ENCODE results near the gene PDZD4. TPM values are rescaled to one million over a fixed set of nuclear protein-coding genes. Genes with fewer than 3 reads are reported as not detected.

PDZD4 gene
- polyA plus RNA-seq, 3 donors = 0.11 TPM; not detected in 2

GRCh38 chrX:153773741-153774575 lies 56.4 kb downstream of the PDZD4 start:
- Histone ChIP-seq H3K36me3 (replicated peaks in 1 of 2; ENCODE audit: control insufficient read depth in 1 of 2, insufficient read depth in 2 of 2, low read length in 2 of 2) (no peaks in the 10 kb centered on the region), H3K27me3 (ENCODE audit: control insufficient read depth in 2 of 2, insufficient read depth in 2 of 2, low read length in 2 of 2) (no peaks in the 10 kb centered on the region), H2AFZ (ENCODE audit: insufficient read depth, low read depth, low read length, poor library complexity, severe bottlenecking) (no peak overlapping the region), H3K9ac (ENCODE audit: insufficient read depth, low read length, poor library complexity, severe bottlenecking) (no peak overlapping the region), H3K27ac (ENCODE audit: low read depth in 1 of 2, low read length in 2 of 2) (no peak overlapping the region), H3K4me1 (ENCODE audit: control insufficient read depth in 1 of 2, insufficient read depth in 2 of 2, low read length in 2 of 2) (no peaks in the 10 kb centered on the region), H4K20me1 (ENCODE audit: insufficient read depth, low read length) (no peaks in the 10 kb centered on the region), H3K4me3 (replicated peaks in 1 of 3; ENCODE audit: low read depth in 2 of 3, low read length in 3 of 3) (no peak overlapping the region), H3K9me3 (replicated peaks in 1 of 2; ENCODE audit: control insufficient read depth in 1 of 2, insufficient read depth in 1 of 2, low read length in 2 of 2) (no peaks in the 10 kb centered on the region), H3K79me2 (ENCODE audit: insufficient read depth, low read length) (no peaks in the 10 kb centered on the region), H3K4me2 (replicated peaks; ENCODE audit: extremely low read depth, low read length, poor library complexity, severe bottlenecking) (no peak overlapping the region)
- no peak for TF ChIP-seq CTCF (IDR thresholded peaks at IDR 0.05)
- Mint-ChIP-seq H3K4me1 (no peaks in the 10 kb centered on the region), H3K4me3 (no peak overlapping the region), H3K27me3 (ENCODE audit: low read depth in 3 of 3) (peaks cover 0 to 3% (median under 1%) of the 10 kb centered on the region in 3 donors), H3K36me3 (no peaks in the 10 kb centered on the region), H3K9me3 (peaks cover 0 to 10% (median 2%) of the 10 kb centered on the region in 7 donors), H3K27ac (no peak overlapping the region)
- 95% methylated on average over 25 of the region's 48 CpGs for WGBS (ENCODE audit: insufficient coverage)
- DNase-seq = no peak
- intact Hi-C loops (cut with micrococcal nuclease) = no loop called here

GRCh38 chrX:153773218-153773611 lies 57.1 kb downstream of the PDZD4 start:
- Histone ChIP-seq H3K4me2 (replicated peaks; ENCODE audit: extremely low read depth, low read length, poor library complexity, severe bottlenecking) (no peak overlapping the region), H3K9me3 (replicated peaks in 1 of 2; ENCODE audit: control insufficient read depth in 1 of 2, insufficient read depth in 1 of 2, low read length in 2 of 2) (no peaks in the 10 kb centered on the region), H3K27ac (ENCODE audit: low read depth in 1 of 2, low read length in 2 of 2) (no peak overlapping the region), H3K4me1 (ENCODE audit: control insufficient read depth in 1 of 2, insufficient read depth in 2 of 2, low read length in 2 of 2) (no peaks in the 10 kb centered on the region), H3K36me3 (replicated peaks in 1 of 2; ENCODE audit: control insufficient read depth in 1 of 2, insufficient read depth in 2 of 2, low read length in 2 of 2) (no peaks in the 10 kb centered on the region), H3K27me3 (ENCODE audit: control insufficient read depth in 2 of 2, insufficient read depth in 2 of 2, low read length in 2 of 2) (no peaks in the 10 kb centered on the region), H3K9ac (ENCODE audit: insufficient read depth, low read length, poor library complexity, severe bottlenecking) (no peak overlapping the region), H3K79me2 (ENCODE audit: insufficient read depth, low read length) (no peaks in the 10 kb centered on the region), H2AFZ (ENCODE audit: insufficient read depth, low read depth, low read length, poor library complexity, severe bottlenecking) (no peak overlapping the region), H4K20me1 (ENCODE audit: insufficient read depth, low read length) (no peaks in the 10 kb centered on the region), H3K4me3 (replicated peaks in 1 of 3; ENCODE audit: low read depth in 2 of 3, low read length in 3 of 3) (no peak overlapping the region)
- Mint-ChIP-seq H3K27ac (no peak overlapping the region), H3K9me3 (peaks cover 0 to 10% (median 2%) of the 10 kb centered on the region in 7 donors), H3K4me3 (no peak overlapping the region), H3K36me3 (no peaks in the 10 kb centered on the region), H3K27me3 (ENCODE audit: low read depth in 3 of 3) (peaks cover 1 to 4% (median 3%) of the 10 kb centered on the region in 3 donors), H3K4me1 (no peaks in the 10 kb centered on the region)
- TF ChIP-seq CTCF (IDR thresholded peaks at IDR 0.05) = no peak
- no peak for DNase-seq
- WGBS (ENCODE audit: insufficient coverage) = 94% methylated on average over 9 of the region's 23 CpGs
- intact Hi-C loops (cut with micrococcal nuclease) = no loop called here
